ENCODE results near the gene RNPEPL1.
"Not testable (repeated sequence)": the region's sequence is repeated elsewhere in the genome, so short reads cannot be mapped to it uniquely, and the experiment has no call there.

GRCh38 chr2:240521885-240522284 lies 46.4 kb upstream of the RNPEPL1 start:
- TF ChIP-seq CTCF (conservative IDR thresholded peaks at IDR 0.05; ENCODE audit: low read depth in 2 of 2); EZH2 (IDR thresholded peaks at IDR 0.05; ENCODE audit: low read depth, unreplicated experiment); POLR2AphosphoS5 (IDR thresholded peaks at IDR 0.05; ENCODE audit: low read depth); CREB1 (CRISPR knock-in tag; IDR thresholded peaks at IDR 0.05; ENCODE audit: low read depth); EZH2phosphoT487 (IDR thresholded peaks at IDR 0.05; ENCODE audit: unreplicated experiment); REST (IDR thresholded peaks at IDR 0.05; ENCODE audit: unreplicated experiment); NANOG (IDR thresholded peaks at IDR 0.05; ENCODE audit: borderline replicate concordance); ZNF462 (CRISPR knock-in tag; IDR thresholded peaks at IDR 0.05); STAT1 (IDR thresholded peaks at IDR 0.05; ENCODE audit: unreplicated experiment); ZNF114 (CRISPR knock-in tag; IDR thresholded peaks at IDR 0.05); JUNB (IDR thresholded peaks at IDR 0.05; ENCODE audit: unreplicated experiment); ZNF331 (CRISPR knock-in tag; IDR thresholded peaks at IDR 0.05; ENCODE audit: low read depth); ETS1 (IDR thresholded peaks at IDR 0.05): not testable (repeated sequence)
